Adrenal gland (tissue), 12 donors: ENCODE measurements around the gene SMG1. TPM values are rescaled to one million over a fixed set of nuclear protein-coding genes. Genes with fewer than 3 reads are reported as not detected.

Experiments
- DNase-seq, 7 donors: peaks; one replicate each; pipeline ENCODE4 v3.0.0-alpha.2; 2019 to 2020
- H3K27ac ChIP-seq, 5 donors: fragments of 200-600 bp; sonication (generic) in 4 of 5; 1 replicate in 3 of 5; 2 replicates in 2 of 5; pipeline versions ENCODE4 v1.5.1 to v1.8.0; 2016 to 2020; ENCODE audit warnings: mild to moderate bottlenecking in 1 of 5
- H3K27me3 ChIP-seq: fragments of 200-600 bp; 2 replicates; pipeline ENCODE4 v1.8.0; 2021
- H3K36me3 ChIP-seq, 2 donors: fragments of 200-600 bp; replicated peaks in 1 of 2; 1 replicate in 1 of 2; 2 replicates in 1 of 2; pipeline versions ENCODE4 v1.5.1 to v1.8.0; 2018 to 2022
- H3K4me1 ChIP-seq, 2 donors: fragments of 200-600 bp; replicated peaks in 1 of 2; 1 replicate in 1 of 2; 2 replicates in 1 of 2; pipeline versions ENCODE4 v1.5.1 to v1.8.0; 2018 to 2021
- H3K4me3 ChIP-seq, 4 donors: fragments of 200-600 bp; sonication (generic) in 3 of 4; one replicate each; pipeline ENCODE4 v1.5.1; 2016 to 2018
- H3K9me3 ChIP-seq, 3 donors: fragments of 200-600 bp; sonication (generic) in 1 of 3; replicated peaks in 1 of 3; 1 replicate in 2 of 3; 2 replicates in 1 of 3; pipeline versions ENCODE4 v1.5.1 to v1.8.0; 2016 to 2021
- POLR2A ChIP-seq, 2 donors: fragments of 450-650 bp; IDR thresholded peaks; one replicate each; pipeline ENCODE4 v1.6.1; 2017; ENCODE audit warnings: antibody characterized with exemption in 2 of 2, mild to moderate bottlenecking in 2 of 2, moderate library complexity in 1 of 2
- WGBS, 4 donors: extraction: QIAGEN DNeasy Blood & Tissue Kit in 2 of 4; methylation state at CpG; one replicate each; pipeline versions ENCODE4 v1.1.5 to v1.1.7; 2013 to 2017; 5-methylcytosine and 5-hydroxymethylcytosine counted together
- intact Hi-C, 2 donors: fragments of 100-400 bp; cut with DNase I; formaldehyde crosslinking; loops; one replicate each; pipeline versions ENCODE4 v1.14.1 to v1.15.0; 2022 to 2023
- polyA plus RNA-seq, 3 donors: library from polyadenylated mRNA; stranded (reverse); fragments of 200-250 nt in 2 of 3; fragments of 350-450 nt in 1 of 3; fragmentation: Illumina TruSeq in 1 of 3; extraction: RNeasy Lipid Tissue Mini Kit (QIAGEN cat#74804) in 1 of 3; gene quantifications; one replicate each; pipeline ENCODE4 v1.2.3, GENCODE V29; 2013 to 2014
- total RNA-seq, 9 donors: library from RNA; depleted of rRNA in 4 of 9; stranded (reverse); fragments of >200 nt in 4 of 9; fragments of 120-200 nt in 1 of 9; fragmentation: NEBNext Ultra II Directional in 1 of 9; extraction: Animal tissue kit (Norgen Biotek cat#: 25700) in 1 of 9; gene quantifications; one replicate each; pipeline versions ENCODE4 v1.1.0 to v1.2.4, GENCODE V29; 2013 to 2023
- TF ChIP-seq, protein P1 (sequence below), 6 experiments: fragments of 450-650 bp in 4 of 6; fragments of 200-600 bp in 2 of 6; sonication (generic) in 1 of 6; IDR thresholded peaks; 1 replicate in 5 of 6; 2 replicates in 1 of 6; pipeline versions ENCODE4 v1.5.1 to v1.8.0; 2016 to 2021; ENCODE audit warnings: antibody characterized with exemption in 6 of 6, mild to moderate bottlenecking in 2 of 6, moderate library complexity in 1 of 6
- donor health status: healthy with polysubstance abuse.
- donor health status: Bipolar disorder and iron deficiency.
- donor health status: DM: yes; HTN: yes; CAD: no.
- donor health status: DM: no; HTN: no; CAD: no.
- donor health status: DM: no; HTN: no; CAD: no.
- donor health status: DM: yes; HTN: yes; CAD: no.

The SMG1 gene
- total and polyA plus RNA-seq, 12 donors = 6.3 to 90.9 (median 43.4) TPM

DNA sequence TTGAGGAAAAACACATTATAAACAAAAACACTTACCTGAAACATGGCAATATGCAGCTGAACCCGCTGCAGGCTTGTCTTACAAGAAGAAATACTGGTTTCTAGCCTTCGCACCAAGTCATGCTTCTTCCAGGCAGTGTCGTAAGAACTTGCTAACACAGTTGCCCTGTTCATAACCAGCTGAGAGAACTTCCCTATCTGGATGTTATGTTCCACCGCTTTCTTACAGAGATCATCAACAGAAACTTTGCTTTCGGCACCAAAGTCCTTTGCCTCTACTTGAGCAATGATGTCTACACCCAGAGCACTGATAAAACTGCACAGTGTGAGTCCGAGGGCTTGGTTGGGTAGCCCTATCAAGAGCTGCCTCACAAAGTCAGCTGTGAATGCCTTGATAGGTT lies 97.0 kb downstream of the SMG1 start:
- intact Hi-C loops = no loop called here
- WGBS, 4 donors = 95 to 98% (median 96%) methylated on average over 6 of the region's 6 CpGs
- no peak for TF ChIP-seq POLR2A (IDR thresholded peaks at IDR 0.05)
- TF ChIP-seq, protein P1, sequence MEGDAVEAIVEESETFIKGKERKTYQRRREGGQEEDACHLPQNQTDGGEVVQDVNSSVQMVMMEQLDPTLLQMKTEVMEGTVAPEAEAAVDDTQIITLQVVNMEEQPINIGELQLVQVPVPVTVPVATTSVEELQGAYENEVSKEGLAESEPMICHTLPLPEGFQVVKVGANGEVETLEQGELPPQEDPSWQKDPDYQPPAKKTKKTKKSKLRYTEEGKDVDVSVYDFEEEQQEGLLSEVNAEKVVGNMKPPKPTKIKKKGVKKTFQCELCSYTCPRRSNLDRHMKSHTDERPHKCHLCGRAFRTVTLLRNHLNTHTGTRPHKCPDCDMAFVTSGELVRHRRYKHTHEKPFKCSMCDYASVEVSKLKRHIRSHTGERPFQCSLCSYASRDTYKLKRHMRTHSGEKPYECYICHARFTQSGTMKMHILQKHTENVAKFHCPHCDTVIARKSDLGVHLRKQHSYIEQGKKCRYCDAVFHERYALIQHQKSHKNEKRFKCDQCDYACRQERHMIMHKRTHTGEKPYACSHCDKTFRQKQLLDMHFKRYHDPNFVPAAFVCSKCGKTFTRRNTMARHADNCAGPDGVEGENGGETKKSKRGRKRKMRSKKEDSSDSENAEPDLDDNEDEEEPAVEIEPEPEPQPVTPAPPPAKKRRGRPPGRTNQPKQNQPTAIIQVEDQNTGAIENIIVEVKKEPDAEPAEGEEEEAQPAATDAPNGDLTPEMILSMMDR (IDR thresholded peaks at IDR 0.05) = no peak

DNA sequence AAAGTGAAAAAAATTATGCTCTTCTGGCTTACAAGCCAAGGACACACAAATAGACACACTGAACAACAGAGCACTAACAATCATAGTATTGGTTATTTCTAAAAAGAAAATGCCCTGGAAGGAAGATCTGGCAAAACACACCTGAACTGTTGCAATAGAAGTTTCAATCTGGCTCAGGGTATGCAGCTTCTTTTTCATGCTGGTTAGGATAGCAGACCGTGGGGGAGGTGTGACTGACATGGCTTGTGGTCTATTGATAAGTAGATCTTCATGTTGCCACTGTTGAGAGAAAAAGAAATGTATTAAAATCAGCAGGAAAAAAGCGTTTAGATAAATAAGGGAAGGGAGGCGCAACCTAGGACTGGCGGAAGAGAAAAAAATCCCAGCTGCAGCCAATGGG lies 98.3 kb downstream of the SMG1 start:
- DNase-seq = no peak
- no peak overlapping the region for H3K27ac ChIP-seq
- H3K9me3 ChIP-seq = no peaks in the 10 kb centered on the region
- H3K27me3 ChIP-seq = no peaks in the 10 kb centered on the region
- peaks cover 0 to 52% of the 10 kb centered on the region in 2 donors for H3K36me3 ChIP-seq
- WGBS, 4 donors = 95 to 97% (median 96%) methylated on average over 4 of the region's 4 CpGs
- intact Hi-C loops = no loop called here
- no peak overlapping the region for H3K4me3 ChIP-seq
- no peak for TF ChIP-seq POLR2A (IDR thresholded peaks at IDR 0.05)
- TF ChIP-seq, protein P1 (IDR thresholded peaks at IDR 0.05) = no peak
- H3K4me1 ChIP-seq = no peaks in the 10 kb centered on the region

More for the DNA sequence above, 97.0 kb downstream of the SMG1 start:
- DNase-seq = no peak
- Histone ChIP-seq H3K9me3 (no peaks in the 10 kb centered on the region), H3K27me3 (no peaks in the 10 kb centered on the region), H3K4me1 (no peaks in the 10 kb centered on the region), H3K27ac (no peak overlapping the region), H3K4me3 (no peak overlapping the region), H3K36me3 (peaks cover 0 to 66% of the 10 kb centered on the region in 2 donors)

DNA sequence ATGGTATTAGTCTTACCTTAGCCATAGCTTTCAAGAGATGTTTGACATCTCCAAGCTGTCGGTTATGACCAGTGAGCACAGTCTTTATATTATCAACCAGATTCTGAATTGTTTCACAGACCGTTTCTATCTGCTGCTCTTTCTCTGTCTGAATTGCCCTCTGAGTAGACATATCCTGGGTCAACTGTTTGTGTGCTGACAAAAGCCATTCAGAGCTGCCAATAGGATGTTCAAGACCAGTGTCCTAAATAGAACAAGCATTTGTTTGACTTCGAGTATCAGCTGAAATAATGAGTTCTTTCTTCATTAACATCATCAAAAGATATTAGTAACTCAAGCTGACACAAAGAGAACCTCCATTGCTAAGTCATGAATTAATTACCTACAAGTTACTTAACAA lies 109.9 kb downstream of the SMG1 start:
- H3K27ac ChIP-seq = no peak overlapping the region
- TF ChIP-seq, protein P1 (IDR thresholded peaks at IDR 0.05) = no peak
- TF ChIP-seq POLR2A (IDR thresholded peaks at IDR 0.05) = no peak
- DNase-seq = no peak
- WGBS, 4 donors = 78 to 86% (median 84%) methylated on average over 3 of the region's 3 CpGs
- H3K4me1 ChIP-seq = peaks cover 3 to 5% of the 10 kb centered on the region in 2 donors
- no peak overlapping the region for H3K4me3 ChIP-seq
- no peaks in the 10 kb centered on the region for H3K9me3 ChIP-seq
- no peaks in the 10 kb centered on the region for H3K27me3 ChIP-seq
- peaks cover 0 to 64% of the 10 kb centered on the region in 2 donors for H3K36me3 ChIP-seq
- intact Hi-C loops = no loop called here

DNA sequence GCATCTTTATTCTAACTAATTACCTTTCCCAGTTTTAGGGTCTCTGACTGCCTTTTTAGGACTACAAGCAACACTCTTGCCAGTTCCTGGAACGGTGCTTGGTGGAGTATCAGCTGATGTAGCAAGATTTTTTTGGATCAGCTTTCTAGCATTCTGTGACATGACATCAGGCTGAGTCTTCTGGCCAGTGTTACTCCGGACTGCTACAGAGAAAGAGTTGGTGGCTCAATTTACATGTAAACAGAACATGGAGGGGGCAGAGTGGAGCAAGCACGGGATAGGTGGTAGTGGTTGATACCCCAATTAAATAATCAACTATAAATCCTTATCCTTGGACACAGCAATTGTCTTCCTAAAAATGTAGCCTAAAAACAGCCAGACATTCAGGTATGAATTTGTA lies 114.3 kb downstream of the SMG1 start:
- TF ChIP-seq POLR2A (IDR thresholded peaks at IDR 0.05) = no peak
- WGBS, 4 donors = 92 to 98% (median 96%) methylated on average over 3 of the region's 3 CpGs
- Histone ChIP-seq H3K27me3 (no peaks in the 10 kb centered on the region), H3K27ac (no peak overlapping the region), H3K9me3 (no peaks in the 10 kb centered on the region), H3K36me3 (peaks cover 0 to 65% of the 10 kb centered on the region in 2 donors), H3K4me1 (no peaks in the 10 kb centered on the region), H3K4me3 (no peak overlapping the region)
- intact Hi-C loops = no loop called here
- no peak for DNase-seq

DNA sequence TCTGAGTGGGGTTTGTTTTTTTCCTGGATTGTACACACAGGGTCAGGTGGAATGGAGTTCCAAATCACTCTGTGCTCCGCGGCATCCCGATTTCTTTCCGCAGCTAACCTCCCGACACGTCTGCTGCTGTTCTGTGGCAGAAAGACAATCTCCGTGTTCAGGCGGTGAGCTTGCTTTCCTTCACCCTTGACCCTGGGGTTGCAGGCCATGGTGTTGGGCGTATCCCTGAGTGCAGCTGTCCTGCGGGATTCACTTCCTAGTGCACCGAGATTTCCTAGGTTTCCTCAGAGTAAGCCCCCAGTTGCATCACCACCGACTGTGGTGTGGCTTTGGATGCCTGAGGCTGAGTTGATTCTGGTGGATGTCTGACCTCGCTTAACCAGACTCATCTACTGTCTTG lies 117.0 kb downstream of the SMG1 start:
- H3K36me3 ChIP-seq = peaks cover 0 to 40% of the 10 kb centered on the region in 2 donors
- intact Hi-C loops = no loop called here

More for the DNA sequence above, 117.0 kb downstream of the SMG1 start:
- TF ChIP-seq POLR2A (IDR thresholded peaks at IDR 0.05) = no peak
- TF ChIP-seq, protein P1 (IDR thresholded peaks at IDR 0.05) = no peak
- Histone ChIP-seq H3K4me3 (no peak overlapping the region), H3K4me1 (peaks cover 2 to 6% of the 10 kb centered on the region in 2 donors), H3K27me3 (no peaks in the 10 kb centered on the region), H3K27ac (no peak overlapping the region), H3K9me3 (no peaks in the 10 kb centered on the region)
- no peak for DNase-seq
- 91 to 95% (median 93%) methylated on average over 13 of the region's 13 CpGs for WGBS, 4 donors
